Endothelial cell (in vitro differentiated cells): Measurements from ENCODE around the gene GPR18. TPM values are rescaled to one million over a fixed set of nuclear protein-coding genes. Genes with fewer than 3 reads are reported as not detected.

Source experiments
- DNase-seq: peaks from one replicate; pipeline ENCODE4 v3.0.0; 2021; ENCODE audit warnings: low spot score
- H3K27ac Mint-ChIP-seq: one replicate; pipeline ENCODE4 v1.8.0; 2021; ENCODE audit warnings: mixed read lengths, inconsistent platforms; ENCODE audit not compliant: unreplicated experiment
- H3K27me3 Mint-ChIP-seq: one replicate; pipeline ENCODE4 v1.8.0; 2021; ENCODE audit warnings: mild to moderate bottlenecking, moderate library complexity, mixed read lengths, inconsistent platforms; ENCODE audit not compliant: unreplicated experiment
- H3K36me3 Mint-ChIP-seq: one replicate; pipeline ENCODE4 v1.8.0; 2021; ENCODE audit warnings: mild to moderate bottlenecking, low read depth, mixed read lengths, inconsistent platforms; ENCODE audit not compliant: unreplicated experiment
- H3K4me1 Mint-ChIP-seq: one replicate; pipeline ENCODE4 v1.8.0; 2021; ENCODE audit warnings: mild to moderate bottlenecking, mixed read lengths, inconsistent platforms; ENCODE audit not compliant: unreplicated experiment
- H3K4me3 Mint-ChIP-seq: one replicate; pipeline ENCODE4 v1.8.0; 2021; ENCODE audit warnings: mild to moderate bottlenecking, mixed read lengths, inconsistent platforms; ENCODE audit not compliant: unreplicated experiment
- H3K9me3 Mint-ChIP-seq: one replicate; pipeline ENCODE4 v1.8.0; 2021; ENCODE audit warnings: mixed read lengths, inconsistent platforms; ENCODE audit not compliant: unreplicated experiment
- CTCF ChIP-seq: fragments of 200-600 bp; sonication (generic); IDR thresholded peaks from one replicate; pipeline ENCODE4 v1.5.0; 2021; ENCODE audit warnings: antibody characterized with exemption; ENCODE audit not compliant: unreplicated experiment
- long read RNA-seq: library from polyadenylated mRNA; unstranded; transcript quantifications from one replicate; pipeline ENCODE4 v2.0.0, GENCODE V29; 2020; ENCODE audit not compliant: unreplicated experiment
- total RNA-seq: library from RNA; stranded (reverse); fragmentation: NEBNext Ultra II Directional; extraction: Animal tissue kit (Norgen Biotek cat#: 25700); gene quantifications from one replicate; pipeline ENCODE4 v1.2.1, GENCODE V29; 2021; ENCODE audit not compliant: unreplicated experiment

Gene GPR18
- total RNA-seq = not detected
- long read RNA-seq = 0 reads

GRCh38 chr13:99258210-99258860 is at the start of gene GPR18:
GPR18 (minus strand) TSS chr13:99258379; CDS start chr13:99255872, 2,507 bp downstream.
- Mint-ChIP-seq H3K9me3 (no peaks in the 10 kb centered on the region), H3K4me1 (peaks cover 9% of the 10 kb centered on the region), H3K27me3 (peaks cover 2% of the 10 kb centered on the region), H3K36me3 (peaks cover 12% of the 10 kb centered on the region), H3K4me3 (no peak within 1 kb of the TSS), H3K27ac (no peak within 1 kb of the TSS)
- no peak for TF ChIP-seq CTCF
- DNase-seq = no peak

- H3K36me3 Mint-ChIP-seq = no peaks in the 10 kb centered on the region
- H3K27me3 Mint-ChIP-seq = no peaks in the 10 kb centered on the region
- DNase-seq = no peak
- peaks cover 4% of the 10 kb centered on the region for H3K4me1 Mint-ChIP-seq
- H3K9me3 Mint-ChIP-seq = no peaks in the 10 kb centered on the region
- TF ChIP-seq CTCF = no peak
- no peak overlapping the region for H3K4me3 Mint-ChIP-seq
- H3K27ac Mint-ChIP-seq = no peak overlapping the region
Measured at GRCh38 chr13:99307648-99308339, 49.6 kb upstream of the GPR18 start.

- Mint-ChIP-seq H3K4me1 (no peaks in the 10 kb centered on the region), H3K27ac (no peak within 1 kb of the TSS), H3K36me3 (no peaks in the 10 kb centered on the region), H3K4me3 (no peak within 1 kb of the TSS), H3K27me3 (no peaks in the 10 kb centered on the region), H3K9me3 (no peaks in the 10 kb centered on the region)
- no peak for TF ChIP-seq CTCF
- DNase-seq = no peak
Measured at GRCh38 chr13:99307247-99307646, 49.1 kb upstream of the GPR18 start, which contains the start of gene GPR183. GPR183 (minus strand) TSS chr13:99307399; CDS start chr13:99296145, 11,254 bp downstream.

- Mint-ChIP-seq H3K4me1 (no peaks in the 10 kb centered on the region), H3K27me3 (no peaks in the 10 kb centered on the region), H3K36me3 (no peaks in the 10 kb centered on the region), H3K27ac (no peak overlapping the region), H3K4me3 (no peak overlapping the region), H3K9me3 (no peaks in the 10 kb centered on the region)
- DNase-seq = no peak
- TF ChIP-seq CTCF = no peak
Measured at GRCh38 chr13:99305566-99305965, 47.4 kb upstream of the GPR18 start.

GRCh38 chr13:99305158-99305557 is 47.0 kb upstream of the GPR18 start:
- H3K27ac Mint-ChIP-seq = no peak overlapping the region
- no peak for TF ChIP-seq CTCF
- H3K4me3 Mint-ChIP-seq = no peak overlapping the region
- no peaks in the 10 kb centered on the region for H3K36me3 Mint-ChIP-seq
- no peaks in the 10 kb centered on the region for H3K4me1 Mint-ChIP-seq
- DNase-seq = no peak
- H3K9me3 Mint-ChIP-seq = no peaks in the 10 kb centered on the region
- H3K27me3 Mint-ChIP-seq = no peaks in the 10 kb centered on the region
